Superior temporal gyrus (tissue), 1 donor: ENCODE measurements around the gene NXPH1.

Experiments used
- DNase-seq: peaks from one replicate; pipeline ENCODE4 v3.0.0-alpha.2; 2016; ENCODE audit errors: extremely low spot score

The NXPH1 gene

GRCh38 chr7:8433477-8434289, at the start of gene NXPH1:
NXPH1 (plus strand) TSS chr7:8433609.
- no peak for DNase-seq

GRCh38 chr7:8384901-8385300, 48.5 kb upstream of the NXPH1 start:
- DNase-seq, result no peak

GRCh38 chr7:8386926-8387550, 46.4 kb upstream of the NXPH1 start:
- peak; percentile 52 for DNase-seq

- peak; percentile 91 for DNase-seq
These were observed 45.7 kb upstream of the NXPH1 start for GRCh38 chr7:8387551-8388256.

- DNase-seq, result peak; percentile 53
These were observed 45.2 kb upstream of the NXPH1 start for GRCh38 chr7:8388257-8388625.

- peak; percentile 83 for DNase-seq
These were observed 43.7 kb upstream of the NXPH1 start for GRCh38 chr7:8389593-8390261.

GRCh38 chr7:8390262-8390626, 43.2 kb upstream of the NXPH1 start:
- peak; percentile 38 for DNase-seq

- no peak for DNase-seq
These were observed 41.9 kb upstream of the NXPH1 start for GRCh38 chr7:8391353-8392062.

- DNase-seq, result no peak
These were observed 37.1 kb upstream of the NXPH1 start for GRCh38 chr7:8396294-8396693.

- no peak for DNase-seq
These were observed 24.5 kb upstream of the NXPH1 start for GRCh38 chr7:8408871-8409270.

GRCh38 chr7:8411103-8411502, 22.3 kb upstream of the NXPH1 start:
- no peak for DNase-seq

- DNase-seq, result no peak
These were observed 19.8 kb upstream of the NXPH1 start for GRCh38 chr7:8413600-8413999.

GRCh38 chr7:8418629-8419245, 14.7 kb upstream of the NXPH1 start:
- DNase-seq, result peak; percentile 97

- no peak for DNase-seq
These were observed 11.2 kb upstream of the NXPH1 start for GRCh38 chr7:8422177-8422576.

- DNase-seq, result no peak
These were observed 10.4 kb upstream of the NXPH1 start for GRCh38 chr7:8423057-8423456.

GRCh38 chr7:8425223-8425622, 8.2 kb upstream of the NXPH1 start:
- no peak for DNase-seq

GRCh38 chr7:8430643-8431042, 2.8 kb upstream of the NXPH1 start:
- DNase-seq, result no peak

- DNase-seq, result no peak
These were observed 1.0 kb downstream of the NXPH1 start for GRCh38 chr7:8434290-8435002.

GRCh38 chr7:8435095-8435494, 1.7 kb downstream of the NXPH1 start:
- no peak for DNase-seq
